NCI-H82 (cell line): ENCODE measurements around the gene C2orf42.
"Not testable (repeated sequence)": the region's sequence is repeated elsewhere in the genome, so short reads cannot be mapped to it uniquely, and the experiment has no call there.

Experiments
- DNase-seq: peaks from one replicate; lab custom pipeline; 2025; lab: John Stamatoyannopoulos, UW

Gene C2orf42

DNA sequence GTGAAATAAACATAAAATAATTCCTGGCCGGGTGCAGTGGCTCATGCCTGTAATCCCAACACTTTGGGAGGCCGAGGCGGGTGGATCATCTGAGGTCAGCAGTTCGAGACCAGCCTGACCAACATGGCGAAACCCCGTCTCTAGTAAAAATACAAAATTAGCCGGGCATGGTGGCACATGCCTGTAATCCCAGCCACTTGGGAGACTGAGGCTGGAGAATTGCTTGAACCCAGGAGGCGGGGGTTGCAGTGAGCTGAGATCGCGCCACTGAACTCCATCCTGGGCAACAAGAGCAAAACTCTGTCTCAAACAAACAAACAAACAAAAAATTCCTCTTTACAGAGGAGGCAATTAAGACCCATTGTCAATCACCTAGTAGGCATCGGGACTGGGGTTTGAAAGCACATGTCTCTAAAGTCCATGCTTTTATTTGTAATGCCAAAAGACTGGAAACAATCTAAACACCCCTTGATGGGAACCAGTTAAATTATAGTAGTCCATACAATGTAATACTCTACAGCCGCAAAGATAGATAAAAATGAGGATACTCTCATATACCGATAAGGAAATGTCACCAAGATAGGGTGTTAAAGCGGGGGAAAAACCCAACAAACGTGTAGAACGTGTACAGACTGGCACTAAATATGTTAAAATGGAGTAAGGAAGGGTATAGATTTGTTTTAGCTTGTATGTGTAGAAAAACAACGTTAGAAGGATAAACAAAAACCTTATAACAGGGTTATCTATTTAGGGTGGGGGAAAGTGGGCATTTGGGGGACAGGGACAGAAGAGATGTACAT, 59.3 kb downstream of the C2orf42 start:
- DNase-seq = not testable (repeated sequence)

GRCh38 chr2:70128005-70128404, 62.8 kb downstream of the C2orf42 start:
- DNase-seq = no peak

DNA sequence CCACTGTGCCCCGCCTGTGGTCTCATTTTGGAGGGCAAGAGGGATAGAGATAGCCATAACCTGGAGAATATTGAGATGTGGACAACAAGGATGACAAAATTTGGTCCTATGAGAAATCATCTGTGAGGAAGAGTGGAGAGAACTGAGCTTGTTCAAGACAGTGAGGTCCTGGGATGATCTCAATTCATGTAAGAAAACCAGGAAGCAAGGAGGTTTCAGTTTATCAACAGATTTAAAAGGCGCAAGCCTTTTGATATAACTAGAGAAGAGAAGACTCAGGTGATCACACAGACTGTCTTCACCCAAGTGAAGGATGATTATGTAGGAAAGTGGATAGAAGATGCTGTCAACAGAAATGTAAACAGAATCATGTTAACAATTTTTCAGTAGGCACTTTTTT, 64.4 kb downstream of the C2orf42 start:
- no peak for DNase-seq

DNA sequence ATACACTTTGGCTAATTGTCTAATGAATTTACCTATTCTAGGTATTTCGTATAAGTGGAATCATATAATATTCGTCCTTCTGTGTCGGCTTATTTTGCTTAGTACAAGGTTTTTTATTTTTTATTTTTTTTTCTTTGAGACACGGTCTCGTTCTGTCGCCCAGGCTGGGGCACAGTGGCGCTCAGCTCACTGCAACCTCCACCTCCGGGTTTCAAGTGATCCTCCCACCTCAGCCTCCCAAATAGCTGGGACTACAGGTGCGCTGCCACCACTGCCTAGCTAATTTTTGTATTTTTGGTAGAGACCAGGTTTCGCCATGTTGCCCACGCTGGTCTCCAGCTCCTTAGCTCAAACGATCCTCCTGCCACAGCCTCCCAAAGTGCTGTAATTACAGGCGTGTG, 65.3 kb downstream of the C2orf42 start:
- no peak for DNase-seq

DNA sequence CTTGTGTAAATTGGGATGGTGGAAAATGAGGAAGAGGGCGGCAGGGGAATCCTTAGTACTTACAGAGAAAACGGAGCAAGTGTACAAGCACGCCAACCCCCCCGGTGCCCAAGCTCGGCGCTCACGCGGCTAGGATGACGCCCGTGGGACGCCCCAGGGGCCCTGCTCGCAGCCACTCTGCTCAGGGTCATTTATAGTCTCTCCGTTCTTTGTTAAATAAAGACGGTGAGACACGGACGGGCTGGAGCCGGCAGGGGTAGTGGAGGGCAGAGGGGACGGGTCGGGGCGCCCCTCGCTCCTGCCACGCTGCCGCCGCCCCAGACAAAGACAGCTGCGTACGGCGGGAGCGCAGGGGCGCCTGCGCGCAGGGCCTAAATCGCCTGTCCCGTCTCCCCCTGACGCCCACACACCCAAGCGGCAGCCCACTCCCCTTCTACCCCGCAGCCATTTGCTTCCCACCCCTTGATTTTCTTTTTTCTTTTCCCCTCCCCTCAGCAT, 65.8 kb downstream of the C2orf42 start:
- peak; percentile 62 for DNase-seq

GRCh38 chr2:70123829-70124116, 67.0 kb downstream of the C2orf42 start:
- DNase-seq = no peak

- peak; percentile 37 for DNase-seq
These were observed 67.6 kb downstream of the C2orf42 start for GRCh38 chr2:70123051-70123828.

GRCh38 chr2:70122470-70122869, 68.3 kb downstream of the C2orf42 start:
- no peak for DNase-seq

- DNase-seq = peak; percentile 89
These were observed 69.0 kb downstream of the C2orf42 start for GRCh38 chr2:70121627-70122372.

- DNase-seq = peak; percentile 85
These were observed 71.9 kb downstream of the C2orf42 start for GRCh38 chr2:70118798-70119454.

GRCh38 chr2:70116936-70117552, 73.8 kb downstream of the C2orf42 start:
- DNase-seq = peak; percentile 71

DNA sequence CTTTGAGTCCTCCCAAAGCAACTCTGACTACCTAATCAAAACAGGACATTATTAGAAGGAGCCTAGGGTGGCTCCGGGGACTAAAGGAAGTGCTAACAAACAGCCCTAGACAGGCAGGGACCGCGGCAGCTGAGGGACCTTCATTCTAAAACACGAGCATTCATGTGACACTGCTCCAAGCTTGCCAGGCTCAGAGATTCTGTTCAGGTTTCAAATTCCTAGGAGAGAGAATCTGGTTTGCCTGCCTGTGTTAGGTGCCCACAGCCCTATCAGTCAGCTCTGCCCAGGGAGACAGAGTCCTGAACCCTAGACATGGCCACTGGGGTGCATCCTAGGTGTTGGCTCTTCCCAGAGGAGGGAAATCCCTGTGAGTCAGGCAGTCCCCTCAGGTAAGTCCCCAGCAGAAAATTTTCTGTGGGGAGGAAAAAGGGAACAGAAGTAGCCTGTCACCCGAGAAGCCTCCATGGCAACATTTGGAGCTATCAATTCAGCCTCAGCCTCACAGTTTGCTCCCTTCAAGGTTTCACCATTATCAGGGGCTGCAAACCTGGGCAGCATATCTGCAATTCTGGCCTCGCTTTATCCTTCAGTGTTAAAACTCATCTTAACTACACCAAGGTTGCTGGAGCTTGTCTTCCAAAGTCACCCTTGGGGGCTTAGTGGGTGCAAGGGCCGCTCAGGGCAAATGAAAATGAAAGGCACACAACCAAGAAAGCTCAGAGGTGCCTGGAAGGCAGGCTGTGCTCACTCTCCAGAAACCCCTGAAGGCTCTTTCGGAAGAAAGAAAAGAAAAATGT, 75.0 kb downstream of the C2orf42 start:
- no peak for DNase-seq

GRCh38 chr2:70113359-70114070, 77.3 kb downstream of the C2orf42 start:
- DNase-seq = no peak

DNA sequence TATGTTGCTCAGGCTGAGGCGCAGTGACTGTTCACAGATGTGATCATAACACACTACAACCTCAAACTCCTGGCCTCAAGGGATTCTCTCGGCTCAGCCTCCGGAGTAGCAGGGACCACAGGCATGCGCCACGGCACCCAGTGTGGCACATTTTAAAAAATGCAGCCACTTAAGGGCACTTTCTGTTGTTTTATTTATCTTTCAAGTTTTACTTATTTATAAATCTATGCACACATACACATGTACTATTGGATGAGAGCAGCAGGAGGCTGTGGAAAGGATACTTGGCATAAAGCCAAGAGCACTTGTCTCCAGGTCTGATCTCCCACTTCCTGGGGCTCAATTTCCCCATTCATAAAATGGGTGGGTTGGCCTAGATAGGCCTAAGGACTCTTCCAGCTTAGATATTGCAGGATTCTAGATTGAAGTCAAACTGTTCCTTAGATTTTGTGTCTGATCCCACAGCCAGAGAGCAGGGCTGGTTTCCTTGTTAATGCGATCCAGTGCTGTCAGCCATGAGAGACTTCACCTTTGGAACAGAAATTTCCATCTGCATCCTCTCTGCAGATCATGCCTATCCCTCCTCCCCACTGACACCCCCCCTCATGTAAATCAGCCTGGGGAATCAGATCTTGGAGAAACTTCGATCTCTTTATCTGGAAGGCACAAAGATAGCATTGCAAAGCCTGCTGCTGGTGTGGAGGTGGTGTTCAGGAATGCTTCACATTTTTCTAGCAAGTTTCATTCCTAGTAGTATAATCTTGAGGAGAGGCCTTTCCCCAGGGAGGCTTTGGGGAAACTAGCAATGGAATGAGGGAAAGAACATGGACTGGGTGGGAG, 78.8 kb downstream of the C2orf42 start:
- peak; percentile 70 for DNase-seq

- DNase-seq = not testable (repeated sequence)
These were observed 80.4 kb downstream of the C2orf42 start for GRCh38 chr2:70110397-70110796.

DNA sequence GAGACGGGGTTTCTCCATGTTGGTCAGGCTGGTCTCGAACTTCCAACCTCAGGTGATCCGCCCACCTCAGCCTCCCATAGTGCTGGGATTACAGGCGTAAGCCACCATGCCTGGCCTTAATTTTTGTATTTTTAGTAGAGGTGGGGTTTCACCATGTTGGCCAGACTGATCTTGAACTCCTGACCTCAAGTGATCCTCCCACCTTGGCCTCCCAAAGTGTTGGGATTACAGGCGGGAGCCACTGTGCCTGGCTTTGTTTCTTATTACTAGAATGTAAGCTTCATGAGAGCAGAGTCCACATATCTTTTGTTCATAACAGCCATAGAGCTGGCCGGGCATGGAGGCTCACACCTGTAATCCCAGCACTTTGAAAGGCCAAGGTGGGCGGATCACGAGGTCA, 84.7 kb downstream of the C2orf42 start:
- DNase-seq = not testable (repeated sequence)

DNA sequence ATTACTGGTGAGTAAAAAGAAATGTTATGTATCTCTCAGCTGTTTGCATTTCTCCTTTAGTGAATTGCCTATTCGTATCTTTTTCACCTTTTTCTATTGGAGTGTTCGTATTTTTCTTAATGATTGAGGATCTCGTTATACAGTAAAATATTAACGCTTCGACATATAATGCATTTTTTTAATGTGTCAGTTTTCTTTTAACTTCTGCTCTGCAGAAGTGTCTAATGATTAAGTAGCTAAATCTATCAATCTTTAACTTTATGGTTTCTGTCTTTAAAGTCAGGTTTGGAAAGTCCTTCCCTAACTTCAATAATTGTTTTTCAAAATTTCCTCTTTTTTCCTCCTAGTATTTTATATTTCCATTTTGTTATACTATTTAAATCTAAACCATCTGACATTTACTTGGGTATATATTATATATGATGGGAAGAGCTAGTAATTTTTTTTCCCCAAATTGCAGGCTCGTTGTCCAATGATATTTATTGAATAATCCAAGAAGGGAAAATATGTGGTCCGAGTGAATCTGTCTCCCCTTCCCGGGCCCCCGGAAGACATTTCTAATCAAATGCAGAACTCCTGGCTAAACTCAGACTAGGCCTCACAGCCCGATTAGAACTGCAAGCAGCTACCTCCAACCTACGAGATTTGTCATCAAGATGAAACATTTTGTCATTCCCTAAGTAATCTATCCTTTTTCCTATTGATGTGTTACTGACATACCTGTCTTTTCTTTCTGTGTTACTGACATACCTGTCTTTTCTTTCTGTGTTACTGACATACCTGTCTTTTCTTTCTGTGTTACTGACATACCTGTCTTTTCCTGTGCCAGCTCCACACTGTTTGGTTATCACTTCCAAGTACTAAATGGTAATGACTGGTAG, 86.3 kb downstream of the C2orf42 start:
- DNase-seq = peak; percentile 56

- no peak for DNase-seq
These were observed 87.2 kb downstream of the C2orf42 start for GRCh38 chr2:70103531-70104061.
